Subcutaneous abdominal adipose tissue (tissue), 5 donors: ENCODE measurements around the gene RTN4.

ENCODE experiments used
- H3K27ac ChIP-seq: one replicate; pipeline ENCODE4 v1.7.0; 2013; ENCODE audit warnings: low read depth, mild to moderate bottlenecking, inconsistent platforms, low read length, moderate library complexity
- H3K27me3 ChIP-seq, 5 donors: one replicate each; pipeline ENCODE4 v1.7.0; 2013; ENCODE audit warnings: low read length in 5 of 5, inconsistent platforms in 1 of 5; ENCODE audit not compliant: control insufficient read depth in 5 of 5, insufficient read depth in 4 of 5
- H3K36me3 ChIP-seq, 5 donors: one replicate each; pipeline ENCODE4 v1.7.0; 2013; ENCODE audit warnings: low read length in 5 of 5; ENCODE audit not compliant: control insufficient read depth in 5 of 5, insufficient read depth in 5 of 5
- H3K4me1 ChIP-seq, 5 donors: one replicate each; pipeline ENCODE4 v1.7.0; 2013; ENCODE audit warnings: low read length in 5 of 5, mild to moderate bottlenecking in 3 of 5, moderate library complexity in 1 of 5; ENCODE audit not compliant: control insufficient read depth in 5 of 5, insufficient read depth in 5 of 5
- H3K4me3 ChIP-seq, 5 donors: one replicate each; pipeline ENCODE4 v1.7.0; 2013; ENCODE audit warnings: low read length in 5 of 5, low read depth in 1 of 5
- H3K9ac ChIP-seq, 5 donors: one replicate each; pipeline ENCODE4 v1.7.0; 2013; ENCODE audit warnings: low read length in 5 of 5, mild to moderate bottlenecking in 4 of 5, moderate library complexity in 3 of 5
- H3K9me3 ChIP-seq, 5 donors: one replicate each; pipeline ENCODE4 v1.7.0; 2013; ENCODE audit warnings: low read length in 5 of 5; ENCODE audit not compliant: control insufficient read depth in 5 of 5
- donor health status: healthy.
- donor health status: healthy.
- donor health status: healthy.
- donor health status: healthy.
- donor health status: healthy.

Gene RTN4

GRCh38 chr2:55073000-55073983, 23.0 kb upstream of the RTN4 start:
- Histone ChIP-seq H3K27ac (no peak overlapping the region), H3K4me3 (no peak overlapping the region), H3K36me3 (no peaks in the 10 kb centered on the region), H3K4me1 (peaks cover 0 to 6% (median 0%) of the 10 kb centered on the region in 5 donors), H3K9ac (no peak overlapping the region), H3K27me3 (no peaks in the 10 kb centered on the region), H3K9me3 (no peaks in the 10 kb centered on the region)

- Histone ChIP-seq H3K4me3 (no peak overlapping the region), H3K27me3 (no peaks in the 10 kb centered on the region), H3K4me1 (no peaks in the 10 kb centered on the region), H3K36me3 (no peaks in the 10 kb centered on the region), H3K27ac (no peak overlapping the region), H3K9me3 (no peaks in the 10 kb centered on the region), H3K9ac (no peak overlapping the region)
Measured at GRCh38 chr2:55063713-55064323, 13.6 kb upstream of the RTN4 start.

GRCh38 chr2:55063226-55063625, 13.0 kb upstream of the RTN4 start:
- Histone ChIP-seq H3K9me3 (no peaks in the 10 kb centered on the region), H3K27me3 (no peaks in the 10 kb centered on the region), H3K36me3 (no peaks in the 10 kb centered on the region), H3K9ac (no peak overlapping the region), H3K27ac (no peak overlapping the region), H3K4me3 (no peak overlapping the region), H3K4me1 (no peaks in the 10 kb centered on the region)

DNA sequence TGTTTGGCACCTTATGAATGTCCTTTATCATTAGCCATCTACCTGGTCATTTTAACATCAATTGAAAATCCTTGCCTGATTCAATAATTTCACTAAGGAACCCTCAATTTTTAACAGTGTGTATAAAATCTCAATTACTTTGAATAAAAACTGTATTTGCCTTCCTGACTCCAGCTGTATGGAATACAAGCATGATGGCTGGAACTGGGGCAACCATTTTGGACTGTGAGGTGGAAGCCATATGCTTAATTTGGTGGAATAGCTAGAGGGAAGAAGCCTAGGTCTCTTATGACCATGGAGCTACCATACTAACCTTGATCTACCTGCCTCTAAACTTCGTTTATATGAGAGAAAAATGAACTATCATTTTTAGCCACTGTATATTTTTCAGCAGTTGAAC, 12.5 kb upstream of the RTN4 start:
- no peaks in the 10 kb centered on the region for H3K36me3 ChIP-seq
- H3K27ac ChIP-seq = no peak overlapping the region
- H3K9ac ChIP-seq = no peak overlapping the region

DNA sequence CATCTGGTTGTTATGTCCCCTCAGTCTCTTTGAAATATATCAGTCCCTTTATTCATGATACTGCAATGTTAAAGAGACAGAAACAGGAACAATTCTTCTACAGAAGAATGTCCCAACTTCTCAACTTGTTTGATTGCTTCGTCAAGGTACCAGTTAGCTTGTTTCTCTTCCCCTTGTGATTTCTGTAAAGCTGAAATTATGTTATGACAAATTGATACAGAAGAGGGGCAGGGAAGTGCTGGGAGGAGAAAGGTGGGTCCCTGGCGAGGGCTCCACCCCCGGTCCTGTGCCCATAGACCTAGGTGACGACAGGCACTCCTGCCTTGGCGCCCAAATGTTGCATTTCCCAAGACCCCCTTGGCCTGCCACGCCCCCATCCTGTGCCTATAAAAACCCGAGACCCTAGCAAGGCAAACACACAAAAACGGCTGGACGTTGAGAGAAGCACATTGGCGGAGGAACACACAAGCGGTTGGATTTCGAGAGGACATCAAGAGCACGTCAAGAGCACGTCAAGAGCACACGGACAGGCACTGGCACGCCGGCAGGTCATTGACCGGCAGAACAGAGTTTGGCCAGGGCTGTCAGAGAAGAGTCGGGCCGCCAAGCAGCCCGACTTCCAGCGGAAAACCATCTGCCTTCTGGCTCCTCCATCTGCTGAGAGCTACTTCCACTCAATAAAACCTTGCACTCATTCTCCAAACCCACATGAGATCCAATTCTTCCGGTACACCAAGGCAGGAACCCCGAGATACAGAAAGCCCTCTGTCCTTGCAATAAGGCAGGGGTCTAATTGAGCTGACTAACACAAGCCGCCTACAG, 11.5 kb upstream of the RTN4 start:
- Histone ChIP-seq H3K27ac (no peak overlapping the region), H3K4me3 (no peak overlapping the region), H3K27me3 (no peaks in the 10 kb centered on the region), H3K9me3 (no peaks in the 10 kb centered on the region), H3K9ac (no peak overlapping the region), H3K4me1 (no peaks in the 10 kb centered on the region), H3K36me3 (no peaks in the 10 kb centered on the region)

More for the DNA sequence above, 12.5 kb upstream of the RTN4 start:
- H3K27me3 ChIP-seq = no peaks in the 10 kb centered on the region
- H3K9me3 ChIP-seq = no peaks in the 10 kb centered on the region
- no peak overlapping the region for H3K4me3 ChIP-seq
- no peaks in the 10 kb centered on the region for H3K4me1 ChIP-seq

- Histone ChIP-seq H3K36me3 (no peaks in the 10 kb centered on the region), H3K9ac (no peak overlapping the region), H3K27me3 (no peaks in the 10 kb centered on the region), H3K27ac (no peak overlapping the region), H3K4me1 (peaks cover 0 to 5% (median 3%) of the 10 kb centered on the region in 5 donors), H3K9me3 (no peaks in the 10 kb centered on the region), H3K4me3 (no peak overlapping the region)
Measured at GRCh38 chr2:55059793-55060192, 9.5 kb upstream of the RTN4 start.

- Histone ChIP-seq H3K27ac (no peak overlapping the region), H3K4me3 (no peak overlapping the region), H3K9ac (no peak overlapping the region), H3K4me1 (peaks cover 1 to 5% (median 3%) of the 10 kb centered on the region in 5 donors), H3K36me3 (no peaks in the 10 kb centered on the region), H3K27me3 (no peaks in the 10 kb centered on the region), H3K9me3 (no peaks in the 10 kb centered on the region)
Measured at GRCh38 chr2:55057474-55057873, 7.2 kb upstream of the RTN4 start.

GRCh38 chr2:55056024-55056521, 5.8 kb upstream of the RTN4 start:
- H3K27ac ChIP-seq = no peak overlapping the region

GRCh38 chr2:55054106-55054875, 4.0 kb upstream of the RTN4 start:
- H3K9me3 ChIP-seq = no peaks in the 10 kb centered on the region
- H3K27ac ChIP-seq = no peak overlapping the region

More at GRCh38 chr2:55056024-55056521, 5.8 kb upstream of the RTN4 start:
- H3K4me1 ChIP-seq = peaks cover 2 to 19% (median 15%) of the 10 kb centered on the region in 5 donors
- no peaks in the 10 kb centered on the region for H3K27me3 ChIP-seq
- H3K9ac ChIP-seq = no peak overlapping the region
- H3K4me3 ChIP-seq = no peak overlapping the region
- H3K36me3 ChIP-seq = no peaks in the 10 kb centered on the region
- H3K9me3 ChIP-seq = no peaks in the 10 kb centered on the region

More at GRCh38 chr2:55054106-55054875, 4.0 kb upstream of the RTN4 start:
- Histone ChIP-seq H3K9ac (no peak overlapping the region), H3K4me3 (no peak overlapping the region), H3K4me1 (peaks cover 2 to 19% (median 15%) of the 10 kb centered on the region in 5 donors), H3K27me3 (no peaks in the 10 kb centered on the region), H3K36me3 (no peaks in the 10 kb centered on the region)
